ENCODE results near the gene PGAM1. TPM values are rescaled to one million over a fixed set of nuclear protein-coding genes. Genes with fewer than 3 reads are reported as not detected.

Gene PGAM1
- total and polyA plus RNA-seq, 2 of the 13 experiments (the other 11 are each of a cell fraction or from before 2014, with no cell fraction given) = 354 to 483 TPM

- TF ChIP-seq ZSCAN5A (CRISPR knock-in tag; IDR thresholded peaks at IDR 0.05; ENCODE audit: borderline replicate concordance) = no peak
These were observed 42.8 kb upstream of the PGAM1 start (continued) for GRCh38 chr10:97383159-97383558.

- no peaks in the 10 kb centered on the region for H3K79me2 ChIP-seq (ENCODE audit: insufficient read depth, low read length)
- H3K9me3 ChIP-seq (ENCODE audit: low read length) = no peaks in the 10 kb centered on the region
- no peak for DNase-seq (ENCODE audit: low spot score)
- no peak overlapping the region for H3K4me3 ChIP-seq (replicated peaks in 1 of 3; ENCODE audit: insufficient read depth in 1 of 3, low read depth in 2 of 3, low read length in 3 of 3)
- no TSS peak for BruUV-seq (replicated peaks)
- FAIRE-seq = no peak
- intact Hi-C loops (cut with micrococcal nuclease; ENCODE audit: unreplicated experiment) = no loop called here
- H2AFZ ChIP-seq (ENCODE audit: low read length) = no peak overlapping the region
- peaks cover 20 to 67% of the 10 kb centered on the region in 2 experiments; a peak in 4 of 5 replicates for H3K36me3 ChIP-seq (replicated peaks in 1 of 2; ENCODE audit: control insufficient read depth in 1 of 2, insufficient read depth in 2 of 2, low read length in 2 of 2)
- in situ Hi-C loops (cut with HindIII; ENCODE audit: extremely low pct_ligation_motif_present, low pct_unique_long_range_greater_than_20kb) = no loop called here
- no peak overlapping the region for H3K4me2 ChIP-seq (ENCODE audit: low read depth, low read length)
- no peak overlapping the region for H3K9ac ChIP-seq (ENCODE audit: insufficient read depth, low read depth, low read length)
- no peak for ATAC-seq
- TF ChIP-seq MAZ (IDR thresholded peaks at IDR 0.05; ENCODE audit: borderline replicate concordance, low read depth, low read length) (no peak), MAZ (CRISPR knock-in tag; IDR thresholded peaks at IDR 0.05; ENCODE audit: low read depth) (no peak), AGO2 (optimal IDR thresholded peaks at IDR 0.05; ENCODE audit: low read depth, low read length) (peak; percentile 23)
- ChIA-PET CTCF (ENCODE audit: low intra/inter-chr PET ratio, low total read pairs) (no interaction called here), POLR2A (interaction anchor here (0.9 kb wide), 1 partner anchor 17 kb away, joined by 3 read pairs; the partner anchor contains the start of gene RRP12)
- no peak overlapping the region for H3K27ac ChIP-seq (ENCODE audit: extremely low read length, insufficient read depth, low read length)
- H3K4me1 ChIP-seq (ENCODE audit: insufficient read depth, low read length) = no peaks in the 10 kb centered on the region
- 93% methylated on average over 2 of the region's 5 CpGs for WGBS (ENCODE audit: low lambda C conversion rate)
- H4K20me1 ChIP-seq (ENCODE audit: insufficient read depth, low read length) = no peaks in the 10 kb centered on the region
- no peaks in the 10 kb centered on the region for H3K27me3 ChIP-seq (ENCODE audit: control insufficient read depth in 1 of 2, insufficient read depth in 2 of 2, low read length in 2 of 2)
These were observed 41.8 kb upstream of the PGAM1 start for GRCh38 chr10:97384156-97384555.

- Histone ChIP-seq H3K36me3 (replicated peaks in 1 of 2; ENCODE audit: control insufficient read depth in 1 of 2, insufficient read depth in 2 of 2, low read length in 2 of 2) (peaks cover 18 to 65% of the 10 kb centered on the region in 2 experiments; a peak in 4 of 5 replicates), H3K9ac (ENCODE audit: insufficient read depth, low read depth, low read length) (no peak overlapping the region), H3K4me1 (ENCODE audit: insufficient read depth, low read length) (no peaks in the 10 kb centered on the region), H3K27me3 (ENCODE audit: control insufficient read depth in 1 of 2, insufficient read depth in 2 of 2, low read length in 2 of 2) (no peaks in the 10 kb centered on the region), H3K27ac (ENCODE audit: extremely low read length, insufficient read depth, low read length) (no peak overlapping the region), H4K20me1 (ENCODE audit: insufficient read depth, low read length) (no peaks in the 10 kb centered on the region), H3K4me3 (replicated peaks in 1 of 3; ENCODE audit: insufficient read depth in 1 of 3, low read depth in 2 of 3, low read length in 3 of 3) (no peak overlapping the region), H3K4me2 (ENCODE audit: low read depth, low read length) (no peak overlapping the region), H2AFZ (ENCODE audit: low read length) (no peak overlapping the region), H3K79me2 (ENCODE audit: insufficient read depth, low read length) (no peaks in the 10 kb centered on the region), H3K9me3 (ENCODE audit: low read length) (no peaks in the 10 kb centered on the region)
- DNase-seq (ENCODE audit: low spot score) (no peak), FAIRE-seq (no peak), ATAC-seq (no peak)
- in situ Hi-C loops (cut with HindIII; ENCODE audit: extremely low pct_ligation_motif_present, low pct_unique_long_range_greater_than_20kb) = no loop called here
- intact Hi-C loops (cut with micrococcal nuclease; ENCODE audit: unreplicated experiment) = no loop called here
- no TSS peak for BruUV-seq (replicated peaks)
- ChIA-PET POLR2A (no interaction called here), CTCF (ENCODE audit: low intra/inter-chr PET ratio, low total read pairs) (no interaction called here)
- no CpG with 5 or more reads among the region's 6 CpGs for WGBS (ENCODE audit: low lambda C conversion rate)
- TF ChIP-seq ZBTB43 (CRISPR knock-in tag; conservative IDR thresholded peaks at IDR 0.05) (no peak), REST (IDR thresholded peaks at IDR 0.05; ENCODE audit: borderline replicate concordance in 1 of 2, low read depth in 1 of 2, low read length in 2 of 2) (no peak), NFRKB (IDR thresholded peaks at IDR 0.05) (no peak), ZNF124 (CRISPR knock-in tag; IDR thresholded peaks at IDR 0.05) (no peak), KAT8 (CRISPR knock-in tag; IDR thresholded peaks at IDR 0.05) (no peak), ZNF577 (CRISPR knock-in tag; IDR thresholded peaks at IDR 0.05; ENCODE audit: borderline replicate concordance, low read depth) (no peak), NCOR1 (IDR thresholded peaks at IDR 0.05; ENCODE audit: borderline replicate concordance, low read length) (no peak)
These were observed 41.4 kb upstream of the PGAM1 start for GRCh38 chr10:97384641-97385040.

All from HepG2 (cell line).